AG04450 (cell line): ENCODE results near the gene PTPRJ. TPM values are rescaled to one million over a fixed set of nuclear protein-coding genes. Genes with fewer than 3 reads are reported as not detected.

Source experiments
- CTCF ChIA-PET: fragments of 300-600, 350-600 bp; formaldehyde crosslinking; extraction: SDS; loops from one replicate; lab custom pipeline; 2022; ENCODE audit warnings: antibody characterized with exemption, inconsistent platforms; lab: Charles Lee
- POLR2A ChIA-PET: fragments of 350-600 bp; formaldehyde crosslinking; extraction: SDS; loops from one replicate; lab custom pipeline; 2021; ENCODE audit warnings: antibody characterized with exemption, inconsistent platforms; lab: Yijun Ruan, JAX
- DNase-seq: peaks from one replicate; pipeline ENCODE4 v3.0.0-alpha.2; 2011; ENCODE audit warnings: low read depth, low spot score
- H3K27ac ChIP-seq: one replicate; pipeline ENCODE4 v1.5.1; 2012; ENCODE audit warnings: low read depth, low read length, control low read depth
- H3K27me3 ChIP-seq: one replicate; pipeline ENCODE4 v1.6.0; 2012; ENCODE audit warnings: low read length; ENCODE audit not compliant: control insufficient read depth, insufficient read depth
- H3K4me3 ChIP-seq: 2 replicates; pipeline ENCODE4 v1.5.1; 2011; ENCODE audit warnings: mild to moderate bottlenecking, low read depth, low read length, control low read depth
- H3K9me3 ChIP-seq: 2 replicates; pipeline ENCODE4 v1.5.1; 2012; ENCODE audit warnings: low read length; ENCODE audit not compliant: control insufficient read depth, insufficient read depth
- polyA plus RNA-seq: library from polyadenylated mRNA; depleted of rRNA; stranded (reverse); fragments of >200 nt; gene quantifications from 2 replicates; pipeline ENCODE4 v1.2.3, GENCODE V29; 2011
- TF ChIP-seq, protein P1 (sequence below): IDR thresholded peaks from 2 replicates; pipeline ENCODE4 v1.5.1; 2011; ENCODE audit warnings: low read depth, low read length, control low read depth, inconsistent platforms

PTPRJ gene
- polyA plus RNA-seq, 1 experiment = 5.2 TPM

- TF ChIP-seq, protein P1, sequence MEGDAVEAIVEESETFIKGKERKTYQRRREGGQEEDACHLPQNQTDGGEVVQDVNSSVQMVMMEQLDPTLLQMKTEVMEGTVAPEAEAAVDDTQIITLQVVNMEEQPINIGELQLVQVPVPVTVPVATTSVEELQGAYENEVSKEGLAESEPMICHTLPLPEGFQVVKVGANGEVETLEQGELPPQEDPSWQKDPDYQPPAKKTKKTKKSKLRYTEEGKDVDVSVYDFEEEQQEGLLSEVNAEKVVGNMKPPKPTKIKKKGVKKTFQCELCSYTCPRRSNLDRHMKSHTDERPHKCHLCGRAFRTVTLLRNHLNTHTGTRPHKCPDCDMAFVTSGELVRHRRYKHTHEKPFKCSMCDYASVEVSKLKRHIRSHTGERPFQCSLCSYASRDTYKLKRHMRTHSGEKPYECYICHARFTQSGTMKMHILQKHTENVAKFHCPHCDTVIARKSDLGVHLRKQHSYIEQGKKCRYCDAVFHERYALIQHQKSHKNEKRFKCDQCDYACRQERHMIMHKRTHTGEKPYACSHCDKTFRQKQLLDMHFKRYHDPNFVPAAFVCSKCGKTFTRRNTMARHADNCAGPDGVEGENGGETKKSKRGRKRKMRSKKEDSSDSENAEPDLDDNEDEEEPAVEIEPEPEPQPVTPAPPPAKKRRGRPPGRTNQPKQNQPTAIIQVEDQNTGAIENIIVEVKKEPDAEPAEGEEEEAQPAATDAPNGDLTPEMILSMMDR = no peak
- Histone ChIP-seq H3K27ac (peak overlapping the region; percentile 47), H3K9me3 (no peaks in the 10 kb centered on the region; the same call in 1 of the 2 replicates), H3K4me3 (peak overlapping the region; percentile 23; the same call in 1 of the 2 replicates), H3K27me3 (no peaks in the 10 kb centered on the region)
- ChIA-PET CTCF (interaction anchor here (2.6 to 4.2 kb wide), 2 partner anchors 49 to 125 kb away, joined by 13 to 20 read pairs; no protein-coding TSS in a partner anchor), POLR2A (interaction anchor here (0.5 to 1.9 kb wide), 6 partner anchors 9 to 452 kb away, joined by 3 to 7 read pairs (median 3); partner anchors contain the start of gene NUP160)
- no peak for DNase-seq
Measured at GRCh38 chr11:47983464-47984397, 3.4 kb downstream of the PTPRJ start.

GRCh38 chr11:47986219-47986618 is 5.9 kb downstream of the PTPRJ start:
- Histone ChIP-seq H3K27me3 (no peaks in the 10 kb centered on the region), H3K9me3 (no peaks in the 10 kb centered on the region; the same call in 1 of the 2 replicates), H3K4me3 (no peak overlapping the region), H3K27ac (no peak overlapping the region)
- TF ChIP-seq, protein P1 = no peak
- no peak for DNase-seq
- CTCF ChIA-PET = interaction anchor here (1.0 kb wide), 1 partner anchor 52 kb away, joined by 5 read pairs; no protein-coding TSS in a partner anchor
- POLR2A ChIA-PET = no interaction called here

GRCh38 chr11:47986742-47987141 is 6.4 kb downstream of the PTPRJ start:
- H3K4me3 ChIP-seq = no peak overlapping the region
- H3K27me3 ChIP-seq = no peaks in the 10 kb centered on the region
- TF ChIP-seq, protein P1 = no peak
- H3K9me3 ChIP-seq = no peaks in the 10 kb centered on the region; the same call in 1 of the 2 replicates
- no peak for DNase-seq
- ChIA-PET POLR2A (no interaction called here), CTCF (interaction anchor here (1.0 kb wide), 1 partner anchor 52 kb away, joined by 5 read pairs; no protein-coding TSS in a partner anchor)
- no peak overlapping the region for H3K27ac ChIP-seq

- Histone ChIP-seq H3K4me3 (no peak overlapping the region), H3K9me3 (no peaks in the 10 kb centered on the region), H3K27ac (no peak overlapping the region), H3K27me3 (no peaks in the 10 kb centered on the region)
- ChIA-PET POLR2A (no interaction called here), CTCF (interaction anchor here (1.0 kb wide), 1 partner anchor 53 kb away, joined by 5 read pairs; no protein-coding TSS in a partner anchor)
- no peak for DNase-seq
- TF ChIP-seq, protein P1 = no peak
Measured at GRCh38 chr11:47987310-47987709, 7.0 kb downstream of the PTPRJ start.

DNA sequence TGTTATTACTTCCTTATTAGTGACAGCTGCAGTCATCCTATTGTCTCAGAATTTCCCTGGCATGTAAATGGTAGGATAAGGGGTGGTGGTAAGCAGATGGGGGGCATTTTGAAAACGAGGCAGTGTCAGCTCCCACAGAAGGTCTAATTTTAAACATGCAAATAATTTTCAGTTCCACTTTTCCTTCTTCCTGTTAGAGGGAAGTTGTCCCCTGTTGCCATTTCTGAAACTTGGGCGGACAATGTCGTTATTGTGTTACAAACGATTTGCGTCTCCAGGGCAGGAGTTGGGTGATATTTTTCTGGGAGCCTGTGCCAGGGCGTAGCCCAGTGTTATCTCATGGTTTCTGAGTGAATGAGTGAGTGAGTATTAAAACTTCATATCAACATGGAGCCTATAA is 7.4 kb downstream of the PTPRJ start:
- CTCF ChIA-PET = no interaction called here
- no peak for DNase-seq

More for the DNA sequence above, 7.4 kb downstream of the PTPRJ start:
- no peaks in the 10 kb centered on the region for H3K9me3 ChIP-seq
- no peak overlapping the region for H3K27ac ChIP-seq
- TF ChIP-seq, protein P1 = no peak
- POLR2A ChIA-PET = no interaction called here
- no peaks in the 10 kb centered on the region for H3K27me3 ChIP-seq
- H3K4me3 ChIP-seq = no peak overlapping the region
